GM12865 (cell line): Measurements from ENCODE around the gene SHISA8.

Experiments
- DNase-seq: peaks from one replicate; pipeline ENCODE4 v3.0.0; 2010; ENCODE audit warnings: low read depth
- H3K4me3 ChIP-seq: 2 replicates; pipeline ENCODE4 v1.5.1; 2011; ENCODE audit warnings: mild to moderate bottlenecking, low read depth, low read length, control low read depth
- TF ChIP-seq, protein P1 (sequence below): IDR thresholded peaks from 2 replicates; pipeline ENCODE4 v1.5.1; 2011; ENCODE audit warnings: low read length, control low read depth, low read depth, inconsistent platforms; ENCODE audit not compliant: insufficient read depth; ENCODE audit errors: missing control alignments

SHISA8 gene

GRCh38 chr22:41908411-41909309 is 6.2 kb downstream of the SHISA8 start:
- H3K4me3 ChIP-seq, result no peak overlapping the region
- TF ChIP-seq, protein P1, sequence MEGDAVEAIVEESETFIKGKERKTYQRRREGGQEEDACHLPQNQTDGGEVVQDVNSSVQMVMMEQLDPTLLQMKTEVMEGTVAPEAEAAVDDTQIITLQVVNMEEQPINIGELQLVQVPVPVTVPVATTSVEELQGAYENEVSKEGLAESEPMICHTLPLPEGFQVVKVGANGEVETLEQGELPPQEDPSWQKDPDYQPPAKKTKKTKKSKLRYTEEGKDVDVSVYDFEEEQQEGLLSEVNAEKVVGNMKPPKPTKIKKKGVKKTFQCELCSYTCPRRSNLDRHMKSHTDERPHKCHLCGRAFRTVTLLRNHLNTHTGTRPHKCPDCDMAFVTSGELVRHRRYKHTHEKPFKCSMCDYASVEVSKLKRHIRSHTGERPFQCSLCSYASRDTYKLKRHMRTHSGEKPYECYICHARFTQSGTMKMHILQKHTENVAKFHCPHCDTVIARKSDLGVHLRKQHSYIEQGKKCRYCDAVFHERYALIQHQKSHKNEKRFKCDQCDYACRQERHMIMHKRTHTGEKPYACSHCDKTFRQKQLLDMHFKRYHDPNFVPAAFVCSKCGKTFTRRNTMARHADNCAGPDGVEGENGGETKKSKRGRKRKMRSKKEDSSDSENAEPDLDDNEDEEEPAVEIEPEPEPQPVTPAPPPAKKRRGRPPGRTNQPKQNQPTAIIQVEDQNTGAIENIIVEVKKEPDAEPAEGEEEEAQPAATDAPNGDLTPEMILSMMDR, result no peak
- DNase-seq, result no peak

DNA sequence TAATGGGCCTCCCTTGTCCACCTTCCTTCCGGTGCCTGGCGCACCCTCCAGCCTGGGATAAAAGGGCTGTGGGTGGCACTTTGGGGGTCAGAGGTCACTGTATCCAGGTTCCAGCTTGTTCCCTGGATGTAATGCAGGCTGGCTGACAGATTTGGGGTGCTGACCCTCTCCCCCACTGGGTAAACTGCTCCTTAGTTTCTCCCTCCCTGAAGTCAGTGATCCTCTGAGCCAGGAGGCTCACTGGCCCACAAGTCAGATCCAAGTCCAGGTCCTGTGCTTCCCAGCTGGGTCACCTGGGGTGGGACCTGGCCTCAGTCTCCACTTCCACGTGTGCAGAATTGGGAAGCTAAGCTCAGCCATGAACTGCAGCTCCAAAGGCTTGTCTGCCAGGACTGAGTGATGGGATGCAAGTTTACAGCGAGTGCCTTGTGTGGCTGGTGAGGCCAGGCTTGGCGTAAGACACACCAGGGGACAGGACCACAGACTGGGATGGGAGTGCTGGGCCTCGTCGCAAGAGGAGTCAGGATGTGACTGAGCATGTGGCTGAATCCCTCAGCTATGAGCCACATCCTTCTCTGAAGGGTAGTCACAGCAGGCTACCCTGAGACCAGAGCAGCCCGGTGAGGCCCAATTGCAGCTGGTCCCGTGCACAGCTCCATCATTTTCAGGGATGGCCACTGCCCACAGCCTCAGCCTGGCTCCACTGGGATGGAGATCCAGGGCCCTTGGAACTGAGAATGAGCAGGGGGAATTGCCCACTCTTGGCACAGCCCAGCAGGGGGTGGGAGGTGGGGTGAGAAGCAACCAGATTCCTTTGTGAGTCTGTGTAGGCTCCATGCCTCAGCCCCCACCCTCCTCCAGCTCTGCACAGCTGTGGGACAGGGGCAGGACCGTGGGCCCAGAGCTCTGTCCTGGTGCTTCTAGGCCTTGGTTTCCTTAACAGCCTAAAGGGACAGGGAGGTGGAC is 7.2 kb downstream of the SHISA8 start:
- TF ChIP-seq, protein P1, result no peak
- no peak for DNase-seq
- no peak overlapping the region for H3K4me3 ChIP-seq

- DNase-seq, result no peak
- TF ChIP-seq, protein P1, result no peak
Observed at GRCh38 chr22:41906822-41907221, 8.1 kb downstream of the SHISA8 start.

GRCh38 chr22:41905411-41906202 is 9.3 kb downstream of the SHISA8 start:
- TF ChIP-seq, protein P1, result no peak
- no peak for DNase-seq
- no peak overlapping the region for H3K4me3 ChIP-seq

More at GRCh38 chr22:41906822-41907221, 8.1 kb downstream of the SHISA8 start:
- H3K4me3 ChIP-seq, result no peak overlapping the region

- DNase-seq, result no peak
- no peak overlapping the region for H3K4me3 ChIP-seq
- TF ChIP-seq, protein P1, result no peak
Observed at GRCh38 chr22:41904450-41905410, 10.1 kb downstream of the SHISA8 start.
